Uterus (tissue), 2 donors: Measurements from ENCODE around the gene DNAJC15.

Source experiments
- CTCF ChIP-seq, 4 experiments: fragments of 200-600 bp in 2 of 4; fragments of 450-650 bp in 2 of 4; sonication (generic) in 2 of 4; IDR thresholded peaks; one replicate each; pipeline ENCODE4 v1.5.1; 2016 to 2019; ENCODE audit warnings: antibody characterized with exemption in 4 of 4, mild to moderate bottlenecking in 2 of 4, moderate library complexity in 1 of 4
- POLR2A ChIP-seq, 2 donors: fragments of 450-650 bp; IDR thresholded peaks; one replicate each; pipeline ENCODE4 v1.6.1; 2016; ENCODE audit warnings: antibody characterized with exemption in 2 of 2, mild to moderate bottlenecking in 1 of 2, moderate library complexity in 1 of 2

GRCh38 chr13:43128504-43128961, 105.1 kb downstream of the DNAJC15 start:
- TF ChIP-seq CTCF (IDR thresholded peaks at IDR 0.05) (no peak), POLR2A (IDR thresholded peaks at IDR 0.05) (no peak)
